ENCODE data around the gene KRT80. TPM values are rescaled to one million over a fixed set of nuclear protein-coding genes. Genes with fewer than 3 reads are reported as not detected.

The KRT80 gene
- total and polyA plus RNA-seq, 2 of the 13 experiments (the other 11 are each of a cell fraction or from before 2014, with no cell fraction given): 0.27 to 0.53 TPM

- TF ChIP-seq ZHX2 (IDR thresholded peaks at IDR 0.05; ENCODE audit: low read depth): no peak
- no peak for TF ChIP-seq ZHX2 (CRISPR knock-in tag; IDR thresholded peaks at IDR 0.05; ENCODE audit: borderline replicate concordance)
- no peak for TF ChIP-seq CREB3 (CRISPR knock-in tag; IDR thresholded peaks at IDR 0.05)
- TF ChIP-seq ZNF83 (CRISPR knock-in tag; IDR thresholded peaks at IDR 0.05; ENCODE audit: borderline replicate concordance): no peak
- TF ChIP-seq ZNF770 (CRISPR knock-in tag; IDR thresholded peaks at IDR 0.05): no peak; the same call in 1 of the 2 replicates
- no peak for TF ChIP-seq THAP8 (CRISPR knock-in tag; IDR thresholded peaks at IDR 0.05; ENCODE audit: borderline replicate concordance)
- no peak for TF ChIP-seq SMAD9 (CRISPR knock-in tag; IDR thresholded peaks at IDR 0.05)
- TF ChIP-seq ZFP36 (IDR thresholded peaks at IDR 0.05; ENCODE audit: borderline replicate concordance, low read depth, low read length, partially characterized antibody): no peak
- TF ChIP-seq NCOR1 (IDR thresholded peaks at IDR 0.05; ENCODE audit: borderline replicate concordance, low read length): 0 out of 2 replicates have a peak, but pooled peaks have one; percentile 10
- TF ChIP-seq NFIB (CRISPR knock-in tag; IDR thresholded peaks at IDR 0.05; ENCODE audit: borderline replicate concordance): no peak
- TF ChIP-seq KDM6A (CRISPR knock-in tag; IDR thresholded peaks at IDR 0.05; ENCODE audit: low read depth): peak; percentile 66
- TF ChIP-seq PHF5A (CRISPR knock-in tag; IDR thresholded peaks at IDR 0.05; ENCODE audit: low read depth, unreplicated experiment): no peak
- TF ChIP-seq CCDC6 (CRISPR knock-in tag; IDR thresholded peaks at IDR 0.05): peak; percentile 76; the same call in 1 of the 2 replicates
- TF ChIP-seq KMT2A (CRISPR knock-in tag; IDR thresholded peaks at IDR 0.05): no peak
- no peak for TF ChIP-seq IRF1 (CRISPR knock-in tag; IDR thresholded peaks at IDR 0.05; ENCODE audit: low read depth)
- no peak for TF ChIP-seq KLF13 (CRISPR knock-in tag; IDR thresholded peaks at IDR 0.05)
- no peak for TF ChIP-seq CBFB (CRISPR knock-in tag; IDR thresholded peaks at IDR 0.05)
Measured at GRCh38 chr12:52119398-52120254, 72.2 kb downstream of the KRT80 start (continued).
